Immature natural killer cell (primary cell): ENCODE results near the gene CFAP65. TPM values are rescaled to one million over a fixed set of nuclear protein-coding genes. Genes with fewer than 3 reads are reported as not detected.

Source experiments
- DNase-seq, 3 donors: peaks; one replicate each; pipeline ENCODE4 v3.0.0; 2022; ENCODE audit warnings: mixed read lengths in 1 of 3
- H3K27ac Mint-ChIP-seq, 6 donors: one replicate each; pipeline ENCODE4 v1.8.0; 2020; ENCODE audit warnings: mixed read lengths in 6 of 6, mild to moderate bottlenecking in 5 of 6, inconsistent platforms in 4 of 6, moderate library complexity in 3 of 6
- H3K27me3 Mint-ChIP-seq, 3 donors: one replicate each; pipeline ENCODE4 v1.8.0; 2020 to 2021; ENCODE audit warnings: low read depth in 3 of 3, mild to moderate bottlenecking in 3 of 3, mixed read lengths in 3 of 3, moderate library complexity in 3 of 3, inconsistent platforms in 1 of 3
- H3K36me3 Mint-ChIP-seq, 3 donors: one replicate each; pipeline ENCODE4 v1.8.0; 2020; ENCODE audit warnings: mixed read lengths in 3 of 3, inconsistent platforms in 2 of 3, mild to moderate bottlenecking in 2 of 3
- H3K4me1 Mint-ChIP-seq, 2 donors: one replicate each; pipeline ENCODE4 v1.8.0; 2020; ENCODE audit warnings: inconsistent platforms in 2 of 2, mild to moderate bottlenecking in 2 of 2, mixed read lengths in 2 of 2, moderate library complexity in 1 of 2
- H3K4me3 Mint-ChIP-seq, 5 donors: one replicate each; pipeline ENCODE4 v1.8.0; 2020; ENCODE audit warnings: mild to moderate bottlenecking in 5 of 5, mixed read lengths in 5 of 5, inconsistent platforms in 3 of 5, moderate library complexity in 3 of 5
- H3K9me3 Mint-ChIP-seq, 6 donors: one replicate each; pipeline ENCODE4 v1.8.0; 2020; ENCODE audit warnings: mild to moderate bottlenecking in 6 of 6, mixed read lengths in 6 of 6, inconsistent platforms in 4 of 6, moderate library complexity in 3 of 6
- polyA plus RNA-seq, 3 donors: library from polyadenylated mRNA; unstranded; fragments of 300-500 nt; fragmentation: Illumina TruSeq; gene quantifications; one replicate each; pipeline ENCODE4 v1.2.3, GENCODE V29; 2021

The CFAP65 gene
- polyA plus RNA-seq, 3 donors from 2014 or later = not detected

- H3K4me1 Mint-ChIP-seq = no peaks in the 10 kb centered on the region
- H3K27ac Mint-ChIP-seq = no peak overlapping the region
- H3K36me3 Mint-ChIP-seq = no peaks in the 10 kb centered on the region
- H3K4me3 Mint-ChIP-seq = no peak overlapping the region
- no peak for DNase-seq
- H3K9me3 Mint-ChIP-seq = no peaks in the 10 kb centered on the region
- peaks cover 5 to 9% (median 9%) of the 10 kb centered on the region in 3 donors for H3K27me3 Mint-ChIP-seq
Measured at GRCh38 chr2:219032051-219032745, 9.1 kb downstream of the CFAP65 start.

- Mint-ChIP-seq H3K36me3 (no peaks in the 10 kb centered on the region), H3K27ac (no peak overlapping the region), H3K9me3 (no peaks in the 10 kb centered on the region), H3K27me3 (peaks cover 5 to 10% (median 9%) of the 10 kb centered on the region in 3 donors), H3K4me1 (no peaks in the 10 kb centered on the region), H3K4me3 (no peak overlapping the region)
- DNase-seq = no peak
Measured at GRCh38 chr2:219031005-219031738, 10.1 kb downstream of the CFAP65 start.

GRCh38 chr2:219030177-219030940 is 11.0 kb downstream of the CFAP65 start:
- H3K4me3 Mint-ChIP-seq = no peak overlapping the region
- no peaks in the 10 kb centered on the region for H3K9me3 Mint-ChIP-seq
- H3K4me1 Mint-ChIP-seq = no peaks in the 10 kb centered on the region
- no peaks in the 10 kb centered on the region for H3K36me3 Mint-ChIP-seq
- no peak for DNase-seq
- peaks cover 5 to 10% (median 9%) of the 10 kb centered on the region in 3 donors for H3K27me3 Mint-ChIP-seq
- H3K27ac Mint-ChIP-seq = no peak overlapping the region

GRCh38 chr2:219029829-219030165 is 11.5 kb downstream of the CFAP65 start:
- no peaks in the 10 kb centered on the region for H3K4me1 Mint-ChIP-seq
- no peak overlapping the region for H3K27ac Mint-ChIP-seq
- no peaks in the 10 kb centered on the region for H3K36me3 Mint-ChIP-seq
- peak; percentile 64 to 70 (median 68) for DNase-seq
- H3K4me3 Mint-ChIP-seq = no peak overlapping the region
- H3K27me3 Mint-ChIP-seq = peaks cover 5 to 10% (median 10%) of the 10 kb centered on the region in 3 donors
- H3K9me3 Mint-ChIP-seq = no peaks in the 10 kb centered on the region

- Mint-ChIP-seq H3K27ac (no peak overlapping the region), H3K4me1 (no peaks in the 10 kb centered on the region), H3K4me3 (no peak overlapping the region), H3K27me3 (peaks cover 5 to 10% (median 8%) of the 10 kb centered on the region in 3 donors), H3K9me3 (no peaks in the 10 kb centered on the region), H3K36me3 (no peaks in the 10 kb centered on the region)
- DNase-seq = no peak
Measured at GRCh38 chr2:219028996-219029828, 12.1 kb downstream of the CFAP65 start.

DNA sequence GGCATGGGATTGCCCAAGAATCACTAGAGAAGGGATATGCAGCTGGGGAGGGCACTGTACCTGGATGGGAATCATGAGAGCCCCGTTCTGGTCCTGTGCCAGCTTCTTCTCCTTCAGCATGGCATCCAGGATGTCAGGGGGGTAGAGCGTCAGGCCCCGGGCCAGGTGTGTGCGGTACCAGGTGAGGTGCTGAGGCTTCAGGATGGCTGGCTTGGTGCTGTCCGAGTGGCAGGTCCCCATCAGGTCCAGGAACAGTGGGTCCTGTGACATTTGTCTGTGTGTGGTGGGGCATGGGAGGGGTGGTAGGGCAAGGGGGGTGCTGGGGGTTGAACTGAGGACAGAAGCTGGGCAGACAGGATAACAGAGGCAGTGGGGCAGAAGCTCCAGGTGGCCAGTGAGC is 13.2 kb downstream of the CFAP65 start:
- Mint-ChIP-seq H3K27me3 (peaks cover 5 to 8% (median 5%) of the 10 kb centered on the region in 3 donors), H3K4me3 (no peak overlapping the region), H3K9me3 (no peaks in the 10 kb centered on the region), H3K36me3 (no peaks in the 10 kb centered on the region), H3K4me1 (no peaks in the 10 kb centered on the region), H3K27ac (no peak overlapping the region)
- no peak for DNase-seq

- H3K27me3 Mint-ChIP-seq = peaks cover 5 to 8% (median 7%) of the 10 kb centered on the region in 3 donors
Measured at GRCh38 chr2:219027511-219028055, 13.7 kb downstream of the CFAP65 start.

GRCh38 chr2:219026946-219027345 is 14.4 kb downstream of the CFAP65 start:
- DNase-seq = no peak
- no peaks in the 10 kb centered on the region for H3K36me3 Mint-ChIP-seq
- H3K9me3 Mint-ChIP-seq = no peaks in the 10 kb centered on the region
- H3K4me3 Mint-ChIP-seq = no peak overlapping the region
- H3K27me3 Mint-ChIP-seq = peaks cover 5 to 8% (median 7%) of the 10 kb centered on the region in 3 donors
- no peaks in the 10 kb centered on the region for H3K4me1 Mint-ChIP-seq
- H3K27ac Mint-ChIP-seq = no peak overlapping the region

More at GRCh38 chr2:219027511-219028055, 13.7 kb downstream of the CFAP65 start:
- H3K9me3 Mint-ChIP-seq = no peaks in the 10 kb centered on the region
- H3K4me1 Mint-ChIP-seq = no peaks in the 10 kb centered on the region
- H3K36me3 Mint-ChIP-seq = no peaks in the 10 kb centered on the region
- no peak overlapping the region for H3K27ac Mint-ChIP-seq
- DNase-seq = no peak
- no peak overlapping the region for H3K4me3 Mint-ChIP-seq

GRCh38 chr2:219025637-219026585 is 15.4 kb downstream of the CFAP65 start:
- DNase-seq = no peak
- peaks cover 5 to 10% (median 6%) of the 10 kb centered on the region in 3 donors for H3K27me3 Mint-ChIP-seq
- no peaks in the 10 kb centered on the region for H3K9me3 Mint-ChIP-seq
- no peak overlapping the region for H3K27ac Mint-ChIP-seq
- H3K4me3 Mint-ChIP-seq = no peak overlapping the region
- H3K4me1 Mint-ChIP-seq = no peaks in the 10 kb centered on the region
- no peaks in the 10 kb centered on the region for H3K36me3 Mint-ChIP-seq

- Mint-ChIP-seq H3K27me3 (peaks cover 0 to 11% (median 6%) of the 10 kb centered on the region in 3 donors), H3K9me3 (no peaks in the 10 kb centered on the region), H3K36me3 (no peaks in the 10 kb centered on the region), H3K4me1 (no peaks in the 10 kb centered on the region), H3K4me3 (no peak overlapping the region), H3K27ac (no peak overlapping the region)
- no peak for DNase-seq
Measured at GRCh38 chr2:219024059-219024458, 17.3 kb downstream of the CFAP65 start.

- Mint-ChIP-seq H3K4me3 (no peak overlapping the region), H3K27me3 (peaks cover 0 to 11% (median 6%) of the 10 kb centered on the region in 3 donors), H3K9me3 (no peaks in the 10 kb centered on the region), H3K27ac (no peak overlapping the region), H3K36me3 (no peaks in the 10 kb centered on the region), H3K4me1 (no peaks in the 10 kb centered on the region)
- no peak for DNase-seq
Measured at GRCh38 chr2:219023045-219023605, 18.2 kb downstream of the CFAP65 start.

- no peak for DNase-seq
- no peak overlapping the region for H3K27ac Mint-ChIP-seq
- no peak overlapping the region for H3K4me3 Mint-ChIP-seq
- no peaks in the 10 kb centered on the region for H3K9me3 Mint-ChIP-seq
- H3K27me3 Mint-ChIP-seq = peaks cover 0 to 7% (median 5%) of the 10 kb centered on the region in 3 donors
- H3K36me3 Mint-ChIP-seq = no peaks in the 10 kb centered on the region
- no peaks in the 10 kb centered on the region for H3K4me1 Mint-ChIP-seq
Measured at GRCh38 chr2:219022616-219023015, 18.7 kb downstream of the CFAP65 start.
